Measurements from ENCODE around the gene KDM5C.

DNA sequence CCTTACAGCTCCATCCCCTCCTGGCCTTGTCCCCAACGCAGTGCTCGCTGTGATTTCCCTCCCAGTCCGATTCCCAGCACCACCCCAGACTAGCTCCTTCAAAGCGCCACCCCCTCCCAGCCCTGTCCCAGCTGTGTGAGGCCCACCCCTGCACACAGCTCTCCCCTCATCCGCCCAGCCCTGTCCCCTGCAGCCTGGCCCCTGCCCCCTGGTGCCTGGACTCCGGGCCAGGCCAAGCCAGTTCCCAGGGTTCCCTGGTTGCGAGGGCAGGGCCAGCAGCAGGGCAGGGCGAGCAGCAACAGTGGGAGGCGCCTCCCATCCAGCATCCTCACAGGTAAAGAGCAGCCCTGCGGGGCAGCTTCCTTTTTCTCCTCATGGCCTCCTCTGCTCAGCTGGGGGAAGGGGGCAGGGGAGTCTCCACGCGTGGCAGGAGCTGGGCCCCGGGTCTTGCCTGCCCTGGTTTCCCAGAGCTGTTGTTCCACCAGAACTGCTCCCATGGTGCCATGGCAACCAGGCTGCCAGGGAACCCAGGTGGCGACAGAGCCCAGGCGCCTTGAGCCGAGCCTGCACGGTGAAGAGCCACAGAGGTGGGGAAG lies 31.5 kb upstream of the KDM5C start:
- TF ChIP-seq, protein P1, sequence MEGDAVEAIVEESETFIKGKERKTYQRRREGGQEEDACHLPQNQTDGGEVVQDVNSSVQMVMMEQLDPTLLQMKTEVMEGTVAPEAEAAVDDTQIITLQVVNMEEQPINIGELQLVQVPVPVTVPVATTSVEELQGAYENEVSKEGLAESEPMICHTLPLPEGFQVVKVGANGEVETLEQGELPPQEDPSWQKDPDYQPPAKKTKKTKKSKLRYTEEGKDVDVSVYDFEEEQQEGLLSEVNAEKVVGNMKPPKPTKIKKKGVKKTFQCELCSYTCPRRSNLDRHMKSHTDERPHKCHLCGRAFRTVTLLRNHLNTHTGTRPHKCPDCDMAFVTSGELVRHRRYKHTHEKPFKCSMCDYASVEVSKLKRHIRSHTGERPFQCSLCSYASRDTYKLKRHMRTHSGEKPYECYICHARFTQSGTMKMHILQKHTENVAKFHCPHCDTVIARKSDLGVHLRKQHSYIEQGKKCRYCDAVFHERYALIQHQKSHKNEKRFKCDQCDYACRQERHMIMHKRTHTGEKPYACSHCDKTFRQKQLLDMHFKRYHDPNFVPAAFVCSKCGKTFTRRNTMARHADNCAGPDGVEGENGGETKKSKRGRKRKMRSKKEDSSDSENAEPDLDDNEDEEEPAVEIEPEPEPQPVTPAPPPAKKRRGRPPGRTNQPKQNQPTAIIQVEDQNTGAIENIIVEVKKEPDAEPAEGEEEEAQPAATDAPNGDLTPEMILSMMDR (conservative IDR thresholded peaks at IDR 0.05; ENCODE audit: low read depth, low read length) = no peak
- TF ChIP-seq MXI1 (IDR thresholded peaks at IDR 0.05; ENCODE audit: borderline replicate concordance, low read depth, low read length) = no peak
- no peak for TF ChIP-seq POLR2A (IDR thresholded peaks at IDR 0.05; ENCODE audit: low read depth, low read length)
- TF ChIP-seq, protein P2, sequence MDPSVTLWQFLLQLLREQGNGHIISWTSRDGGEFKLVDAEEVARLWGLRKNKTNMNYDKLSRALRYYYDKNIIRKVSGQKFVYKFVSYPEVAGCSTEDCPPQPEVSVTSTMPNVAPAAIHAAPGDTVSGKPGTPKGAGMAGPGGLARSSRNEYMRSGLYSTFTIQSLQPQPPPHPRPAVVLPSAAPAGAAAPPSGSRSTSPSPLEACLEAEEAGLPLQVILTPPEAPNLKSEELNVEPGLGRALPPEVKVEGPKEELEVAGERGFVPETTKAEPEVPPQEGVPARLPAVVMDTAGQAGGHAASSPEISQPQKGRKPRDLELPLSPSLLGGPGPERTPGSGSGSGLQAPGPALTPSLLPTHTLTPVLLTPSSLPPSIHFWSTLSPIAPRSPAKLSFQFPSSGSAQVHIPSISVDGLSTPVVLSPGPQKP (IDR thresholded peaks at IDR 0.05; ENCODE audit: borderline replicate concordance, low read depth, low read length) = no peak
- TF ChIP-seq RAD21 (IDR thresholded peaks at IDR 0.05; ENCODE audit: low read length) = no peak
- TF ChIP-seq RCOR1 (IDR thresholded peaks at IDR 0.05; ENCODE audit: insufficient replicate concordance, low read length) = no peak
- TF ChIP-seq RFX5 (IDR thresholded peaks at IDR 0.05; ENCODE audit: low read depth, low read length) = no peak
- TF ChIP-seq SMC3 (IDR thresholded peaks at IDR 0.05; ENCODE audit: low read depth, low read length) = no peak
- TF ChIP-seq FOS (IDR thresholded peaks at IDR 0.05; ENCODE audit: low read depth, low read length) = no peak
- no peak for TF ChIP-seq CEBPB (IDR thresholded peaks at IDR 0.05; ENCODE audit: low read depth, low read length)
- no peak for TF ChIP-seq MAZ (IDR thresholded peaks at IDR 0.05; ENCODE audit: borderline replicate concordance, low read depth, low read length)
- TF ChIP-seq, protein P3, sequence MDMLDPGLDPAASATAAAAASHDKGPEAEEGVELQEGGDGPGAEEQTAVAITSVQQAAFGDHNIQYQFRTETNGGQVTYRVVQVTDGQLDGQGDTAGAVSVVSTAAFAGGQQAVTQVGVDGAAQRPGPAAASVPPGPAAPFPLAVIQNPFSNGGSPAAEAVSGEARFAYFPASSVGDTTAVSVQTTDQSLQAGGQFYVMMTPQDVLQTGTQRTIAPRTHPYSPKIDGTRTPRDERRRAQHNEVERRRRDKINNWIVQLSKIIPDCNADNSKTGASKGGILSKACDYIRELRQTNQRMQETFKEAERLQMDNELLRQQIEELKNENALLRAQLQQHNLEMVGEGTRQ (IDR thresholded peaks at IDR 0.05; ENCODE audit: low read depth, low read length) = no peak
